ENCODE data around the gene FSD1. TPM values are rescaled to one million over a fixed set of nuclear protein-coding genes. Genes with fewer than 3 reads are reported as not detected.

FSD1 gene
- total and polyA plus RNA-seq, 9 of the 15 experiments (the other 6 are each of a cell fraction or from before 2014, with no cell fraction given), result 0.11 to 1.9 (median 0.94) TPM; not detected in 1

- Histone ChIP-seq H3K27ac (ENCODE audit: extremely low read depth, low read depth, low read length) (no peak overlapping the region), H3K4me2 (ENCODE audit: insufficient read depth, low read length) (no peak overlapping the region), H3K36me3 (ENCODE audit: control insufficient read depth, insufficient read depth, low read length) (no peaks in the 10 kb centered on the region), H2AFZ (ENCODE audit: low read depth, low read length) (no peak overlapping the region), H3K79me2 (ENCODE audit: control insufficient read depth, insufficient read depth, low read length) (no peaks in the 10 kb centered on the region), H3K4me3 (no peak overlapping the region), H4K20me1 (replicated peaks; ENCODE audit: control insufficient read depth, insufficient read depth, low read length) (no peaks in the 10 kb centered on the region), H3K9me3 (replicated peaks; ENCODE audit: control insufficient read depth, insufficient read depth, low read depth, low read length) (no peaks in the 10 kb centered on the region), H3K9ac (ENCODE audit: insufficient read depth in 1 of 2, low read depth in 2 of 2, low read length in 2 of 2) (peak overlapping the region in 1 of 2 experiments; percentile 40; a peak in 1 of 4 replicates), H3K9me1 (ENCODE audit: control insufficient read depth, insufficient read depth, low read length) (no peaks in the 10 kb centered on the region), H3K4me1 (replicated peaks in 1 of 2; ENCODE audit: control insufficient read depth in 2 of 2, insufficient read depth in 2 of 2, low read length in 2 of 2) (peaks cover 0 to 25% of the 10 kb centered on the region in 2 experiments; a peak in 2 of 5 replicates), H3K27me3 (ENCODE audit: control insufficient read depth in 2 of 2, insufficient read depth in 2 of 2, low read length in 2 of 2) (peaks cover 3 to 8% of the 10 kb centered on the region in 2 experiments; a peak in 2 of 5 replicates)
- ATAC-seq (no peak), FAIRE-seq (no peak), DNase-seq (ENCODE audit: extremely low read depth in 1 of 4, low spot score in 3 of 4) (no peak)
- TF ChIP-seq ZFP36 (IDR thresholded peaks at IDR 0.05; ENCODE audit: low read depth, low read length, partially characterized antibody), result peak; percentile 89
- peak in 1 of 2 experiments; percentile 37; a peak in 1 of 3 replicates for TF ChIP-seq CBX3 (IDR thresholded peaks at IDR 0.05; ENCODE audit: borderline replicate concordance in 1 of 2, low read length in 2 of 2)
- no peak for TF ChIP-seq MIER1 (IDR thresholded peaks at IDR 0.05; ENCODE audit: low read depth)
- no peak for TF ChIP-seq MYC (IDR thresholded peaks at IDR 0.05; ENCODE audit: low read depth, low read length)
- TF ChIP-seq MYC (CRISPR knock-in tag; IDR thresholded peaks at IDR 0.05; ENCODE audit: borderline replicate concordance, low read depth), result no peak
- peak; percentile 53 for TF ChIP-seq BRD9 (IDR thresholded peaks at IDR 0.05; ENCODE audit: low read depth, partially characterized antibody)
- 0 out of 2 replicates have a peak, but pooled peaks have one; percentile 27 for TF ChIP-seq MED1 (CRISPR knock-in tag; IDR thresholded peaks at IDR 0.05; ENCODE audit: borderline replicate concordance)
- TF ChIP-seq SMARCA5 (IDR thresholded peaks at IDR 0.05), result peak; percentile 87
- peak in 1 of 2 experiments; percentile 40; a peak in 2 of 4 replicates for TF ChIP-seq RCOR1 (IDR thresholded peaks at IDR 0.05; ENCODE audit: borderline replicate concordance in 1 of 2, low read depth in 2 of 2, low read length in 2 of 2)
- TF ChIP-seq HDAC2 (IDR thresholded peaks at IDR 0.05), result peak; percentile 67
- TF ChIP-seq GMEB1 (CRISPR knock-in tag; IDR thresholded peaks at IDR 0.05), result no peak
- no peak for TF ChIP-seq CTCF (IDR thresholded peaks at IDR 0.05 in 2 of 3, conservative IDR thresholded peaks at IDR 0.05 in 1 of 3; ENCODE audit: insufficient read depth in 2 of 3, low read depth in 1 of 3, low read length in 3 of 3)
- 0 out of 4 replicates have a peak, but pooled peaks of 1 of the 2 experiments have one; percentile 22 for TF ChIP-seq HDAC1 (IDR thresholded peaks at IDR 0.05)
- peak; percentile 70 to 85 for TF ChIP-seq KDM1A (IDR thresholded peaks at IDR 0.05)
- TF ChIP-seq RBM25 (IDR thresholded peaks at IDR 0.05; ENCODE audit: low read depth, low read length, severe bottlenecking), result peak; percentile 85
- peak; percentile 96 for TF ChIP-seq BCOR (IDR thresholded peaks at IDR 0.05)
- peak; percentile 90 for TF ChIP-seq ZNF121 (CRISPR knock-in tag; conservative IDR thresholded peaks at IDR 0.05)
- no peak for TF ChIP-seq SMAD1 (IDR thresholded peaks at IDR 0.05; ENCODE audit: low read depth, low read length, partially characterized antibody)
- POLR2A ChIA-PET, result interaction anchor here (0.6 kb wide), 2 partner anchors 10 to 1193 kb away, joined by 3 read pairs; no protein-coding TSS in a partner anchor
- in situ Hi-C loops (cut with MboI), result no loop called here
- BruUV-seq (replicated peaks), result no TSS peak
- CTCF ChIA-PET (ENCODE audit: low intra/inter-chr PET ratio), result no interaction called here
- intact Hi-C loops (cut with micrococcal nuclease), result no loop called here
- WGBS (ENCODE audit: insufficient coverage, low coverage, missing lambda C conversion rate), result 31% methylated on average over 10 of the region's 14 CpGs
Observed at GRCh38 chr19:4295972-4296771, 8.2 kb upstream of the FSD1 start.
